B cell (primary cell): ENCODE measurements around the gene CSNK1E.

Experiments
- EZH2 ChIP-seq: IDR thresholded peaks from 2 replicates; pipeline ENCODE4 v1.6.1; 2012; ENCODE audit warnings: borderline replicate concordance, low read depth, mild to moderate bottlenecking, moderate library complexity, low read length; ENCODE audit not compliant: insufficient read depth, poor library complexity, severe bottlenecking
- TF ChIP-seq, protein P1 (sequence below): fragments of 200-600 bp; IDR thresholded peaks from one replicate; pipeline ENCODE4 v1.8.0; 2022; ENCODE audit warnings: antibody characterized with exemption, mild to moderate bottlenecking

DNA sequence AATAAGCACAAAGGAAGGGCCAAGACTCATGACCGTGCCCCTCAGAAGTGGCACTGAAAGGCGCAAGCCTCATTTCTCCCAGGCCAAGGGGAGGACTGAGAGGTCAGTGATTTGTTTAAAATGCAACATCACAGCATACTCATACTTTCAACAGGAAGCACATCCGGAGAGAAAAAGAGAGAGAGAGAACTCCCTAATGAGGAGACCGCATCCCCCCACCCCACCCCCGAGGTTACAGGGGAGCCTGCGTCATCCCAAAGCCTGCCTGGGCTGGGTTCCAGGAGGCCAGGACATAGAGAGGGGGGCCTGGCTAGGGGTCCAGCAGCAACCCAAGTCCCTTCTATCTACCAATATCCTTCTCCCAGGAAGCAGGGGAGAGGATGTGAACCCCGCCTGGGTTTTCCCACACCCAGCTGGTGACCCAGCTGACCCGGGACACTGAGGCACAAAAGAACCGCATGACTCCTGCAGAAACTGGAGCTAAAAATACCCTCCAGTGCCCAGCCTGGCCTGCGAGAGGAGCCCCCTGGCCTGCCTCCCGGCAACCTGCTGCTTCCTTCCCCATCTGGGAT, 3.8 kb downstream of the CSNK1E start:
- TF ChIP-seq, protein P1, sequence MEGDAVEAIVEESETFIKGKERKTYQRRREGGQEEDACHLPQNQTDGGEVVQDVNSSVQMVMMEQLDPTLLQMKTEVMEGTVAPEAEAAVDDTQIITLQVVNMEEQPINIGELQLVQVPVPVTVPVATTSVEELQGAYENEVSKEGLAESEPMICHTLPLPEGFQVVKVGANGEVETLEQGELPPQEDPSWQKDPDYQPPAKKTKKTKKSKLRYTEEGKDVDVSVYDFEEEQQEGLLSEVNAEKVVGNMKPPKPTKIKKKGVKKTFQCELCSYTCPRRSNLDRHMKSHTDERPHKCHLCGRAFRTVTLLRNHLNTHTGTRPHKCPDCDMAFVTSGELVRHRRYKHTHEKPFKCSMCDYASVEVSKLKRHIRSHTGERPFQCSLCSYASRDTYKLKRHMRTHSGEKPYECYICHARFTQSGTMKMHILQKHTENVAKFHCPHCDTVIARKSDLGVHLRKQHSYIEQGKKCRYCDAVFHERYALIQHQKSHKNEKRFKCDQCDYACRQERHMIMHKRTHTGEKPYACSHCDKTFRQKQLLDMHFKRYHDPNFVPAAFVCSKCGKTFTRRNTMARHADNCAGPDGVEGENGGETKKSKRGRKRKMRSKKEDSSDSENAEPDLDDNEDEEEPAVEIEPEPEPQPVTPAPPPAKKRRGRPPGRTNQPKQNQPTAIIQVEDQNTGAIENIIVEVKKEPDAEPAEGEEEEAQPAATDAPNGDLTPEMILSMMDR, result no peak
- no peak for TF ChIP-seq EZH2
